Measurements from ENCODE around the gene SEMA3A.

SEMA3A gene

DNA sequence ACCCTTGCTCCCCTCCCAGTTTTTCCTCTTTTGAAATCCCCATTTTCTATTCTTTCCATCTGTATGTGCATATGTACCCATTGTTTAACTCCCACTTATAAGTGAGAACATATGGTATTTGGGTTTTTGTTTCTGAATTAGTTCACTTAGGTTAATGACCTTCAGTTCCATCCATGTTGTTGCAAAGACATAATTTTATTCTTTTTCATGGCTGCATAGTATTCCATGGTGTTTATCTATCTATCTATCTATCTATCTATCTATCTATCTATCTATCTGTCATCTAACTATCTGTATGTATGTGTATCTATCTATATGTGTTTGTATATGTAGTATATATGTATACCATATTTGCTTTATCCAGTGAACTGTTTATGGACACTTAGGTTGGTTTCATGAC, 281.4 kb downstream of the SEMA3A start:
- no peak for DNase-seq

DNA sequence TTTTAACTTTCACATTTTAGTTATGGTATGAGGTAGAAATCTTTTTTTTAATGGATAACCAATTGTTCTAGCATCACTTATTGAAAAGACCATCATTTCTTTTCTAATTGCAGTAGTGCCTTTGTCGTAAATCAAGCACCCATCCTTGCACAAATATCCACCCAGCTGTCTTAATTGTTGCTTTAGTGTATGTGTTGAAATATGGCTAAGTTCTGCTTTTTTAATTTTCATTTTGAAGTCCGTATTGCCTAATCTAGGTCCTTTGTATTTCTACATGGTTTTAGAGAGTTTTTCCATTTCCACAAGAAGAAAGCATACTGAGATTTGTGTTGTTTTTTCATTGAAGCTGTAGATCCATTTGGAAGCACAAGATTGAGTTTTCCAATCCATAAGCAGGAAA, 286.1 kb downstream of the SEMA3A start:
- no peak for DNase-seq

Measured in T-helper 2 cell (primary cell).